Immature natural killer cell (primary cell): ENCODE results near the gene OR1N2. TPM values are rescaled to one million over a fixed set of nuclear protein-coding genes. Genes with fewer than 3 reads are reported as not detected.
"Not testable (repeated sequence)": the region's sequence is repeated elsewhere in the genome, so short reads cannot be mapped to it uniquely, and the experiment has no call there.

Source experiments
- DNase-seq, 3 donors: peaks; one replicate each; pipeline ENCODE4 v3.0.0; 2022; ENCODE audit warnings: mixed read lengths in 1 of 3
- H3K27ac Mint-ChIP-seq, 6 donors: one replicate each; pipeline ENCODE4 v1.8.0; 2020; ENCODE audit warnings: mixed read lengths in 6 of 6, mild to moderate bottlenecking in 5 of 6, inconsistent platforms in 4 of 6, moderate library complexity in 3 of 6
- H3K27me3 Mint-ChIP-seq, 3 donors: one replicate each; pipeline ENCODE4 v1.8.0; 2020 to 2021; ENCODE audit warnings: low read depth in 3 of 3, mild to moderate bottlenecking in 3 of 3, mixed read lengths in 3 of 3, moderate library complexity in 3 of 3, inconsistent platforms in 1 of 3
- H3K36me3 Mint-ChIP-seq, 3 donors: one replicate each; pipeline ENCODE4 v1.8.0; 2020; ENCODE audit warnings: mixed read lengths in 3 of 3, inconsistent platforms in 2 of 3, mild to moderate bottlenecking in 2 of 3
- H3K4me1 Mint-ChIP-seq, 2 donors: one replicate each; pipeline ENCODE4 v1.8.0; 2020; ENCODE audit warnings: inconsistent platforms in 2 of 2, mild to moderate bottlenecking in 2 of 2, mixed read lengths in 2 of 2, moderate library complexity in 1 of 2
- H3K4me3 Mint-ChIP-seq, 5 donors: one replicate each; pipeline ENCODE4 v1.8.0; 2020; ENCODE audit warnings: mild to moderate bottlenecking in 5 of 5, mixed read lengths in 5 of 5, inconsistent platforms in 3 of 5, moderate library complexity in 3 of 5
- H3K9me3 Mint-ChIP-seq, 6 donors: one replicate each; pipeline ENCODE4 v1.8.0; 2020; ENCODE audit warnings: mild to moderate bottlenecking in 6 of 6, mixed read lengths in 6 of 6, inconsistent platforms in 4 of 6, moderate library complexity in 3 of 6
- polyA plus RNA-seq, 3 donors: library from polyadenylated mRNA; unstranded; fragments of 300-500 nt; fragmentation: Illumina TruSeq; gene quantifications; one replicate each; pipeline ENCODE4 v1.2.3, GENCODE V29; 2021

Gene OR1N2
- polyA plus RNA-seq, 3 donors from 2014 or later = not detected

DNA sequence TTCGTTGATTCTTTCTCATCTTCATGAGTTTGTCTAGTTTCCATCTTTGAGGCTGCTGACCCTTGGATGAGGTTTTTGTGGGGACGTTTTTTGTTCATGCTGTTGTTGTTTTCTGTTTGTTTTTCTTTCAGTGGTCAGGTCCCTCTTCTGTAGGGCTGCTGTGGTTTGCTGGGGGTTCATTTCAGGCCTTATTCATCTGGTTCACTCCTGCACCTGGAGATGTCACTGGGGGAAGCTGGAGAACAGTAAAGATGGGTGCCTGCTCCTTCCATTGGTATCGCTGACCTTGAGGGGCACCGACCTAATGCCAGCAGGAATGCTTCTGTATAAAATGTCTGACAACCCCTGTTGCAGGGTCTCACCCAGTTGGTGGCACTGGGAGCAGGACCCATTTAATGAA lies 8.5 kb downstream of the OR1N2 start:
- H3K27me3 Mint-ChIP-seq = peaks cover 0 to 10% (median 6%) of the 10 kb centered on the region in 3 donors
- H3K4me3 Mint-ChIP-seq = no peak overlapping the region
- H3K36me3 Mint-ChIP-seq = peaks cover 0 to 4% (median 0%) of the 10 kb centered on the region in 3 donors
- H3K4me1 Mint-ChIP-seq = no peaks in the 10 kb centered on the region
- DNase-seq = no peak
- H3K9me3 Mint-ChIP-seq = peaks cover 0 to 6% (median 5%) of the 10 kb centered on the region in 6 donors
- no peak overlapping the region for H3K27ac Mint-ChIP-seq

DNA sequence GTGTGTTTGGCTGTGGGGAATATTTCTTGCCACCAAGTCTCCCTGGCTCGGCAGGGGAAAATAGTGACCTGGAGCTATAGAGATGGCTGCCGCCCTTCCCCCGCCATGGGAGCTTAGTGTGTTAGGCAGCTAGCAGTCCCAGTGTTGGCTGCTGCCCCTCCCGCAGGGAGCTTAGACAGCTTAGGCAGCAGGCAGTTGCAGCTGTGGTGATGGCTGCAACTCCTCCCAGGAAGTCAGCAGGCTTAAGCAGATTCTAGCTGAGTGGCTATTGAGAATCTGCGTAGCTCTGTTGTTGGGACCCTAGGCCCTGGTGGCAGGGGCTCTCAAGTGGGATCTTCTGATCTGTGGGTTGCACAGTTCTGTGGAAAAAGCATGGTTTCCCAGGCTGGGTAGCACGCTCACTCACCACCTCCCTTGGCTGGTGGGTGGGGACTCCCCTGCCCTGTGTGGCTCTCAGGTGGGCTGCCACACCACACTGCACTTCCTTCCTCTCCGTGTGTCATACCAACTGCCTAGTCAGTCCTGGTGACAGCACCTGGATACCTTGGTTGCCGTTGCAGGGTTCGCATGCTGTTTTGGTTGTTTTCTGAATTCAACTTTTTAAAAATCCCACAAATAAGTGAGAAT lies 9.3 kb downstream of the OR1N2 start:
- peaks cover 0 to 6% (median 5%) of the 10 kb centered on the region in 6 donors for H3K9me3 Mint-ChIP-seq
- H3K4me1 Mint-ChIP-seq = no peaks in the 10 kb centered on the region
- peaks cover 0 to 4% (median 0%) of the 10 kb centered on the region in 3 donors for H3K36me3 Mint-ChIP-seq
- no peak overlapping the region for H3K27ac Mint-ChIP-seq
- no peak for DNase-seq
- peaks cover 0 to 10% (median 6%) of the 10 kb centered on the region in 3 donors for H3K27me3 Mint-ChIP-seq
- H3K4me3 Mint-ChIP-seq = no peak overlapping the region

DNA sequence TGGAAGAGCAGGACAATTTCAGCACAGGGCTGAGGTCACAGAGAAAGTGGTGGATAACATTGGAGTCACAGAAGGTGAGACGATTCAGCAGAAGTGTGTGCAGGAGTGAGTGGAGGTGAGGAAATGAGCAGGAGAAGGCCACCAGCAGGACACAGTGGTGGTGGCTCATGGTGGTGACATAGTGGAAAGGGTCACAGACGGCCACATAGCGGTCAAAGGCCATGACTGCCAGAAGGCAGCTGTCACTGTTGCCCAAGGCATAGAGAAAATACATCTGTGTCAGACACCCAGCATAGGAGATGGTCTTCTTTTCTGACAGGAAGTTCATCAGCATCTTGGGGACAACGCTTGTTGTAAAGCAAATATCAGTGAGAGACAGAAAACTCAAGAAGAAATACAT lies 15.0 kb downstream of the OR1N2 start:
- H3K4me1 Mint-ChIP-seq = no peaks in the 10 kb centered on the region
- no peak overlapping the region for H3K27ac Mint-ChIP-seq
- H3K36me3 Mint-ChIP-seq = no peaks in the 10 kb centered on the region
- peaks cover 0 to 7% (median 3%) of the 10 kb centered on the region in 3 donors for H3K27me3 Mint-ChIP-seq
- H3K4me3 Mint-ChIP-seq = no peak overlapping the region
- DNase-seq = no peak
- peaks cover 0 to 6% (median 0%) of the 10 kb centered on the region in 6 donors for H3K9me3 Mint-ChIP-seq

DNA sequence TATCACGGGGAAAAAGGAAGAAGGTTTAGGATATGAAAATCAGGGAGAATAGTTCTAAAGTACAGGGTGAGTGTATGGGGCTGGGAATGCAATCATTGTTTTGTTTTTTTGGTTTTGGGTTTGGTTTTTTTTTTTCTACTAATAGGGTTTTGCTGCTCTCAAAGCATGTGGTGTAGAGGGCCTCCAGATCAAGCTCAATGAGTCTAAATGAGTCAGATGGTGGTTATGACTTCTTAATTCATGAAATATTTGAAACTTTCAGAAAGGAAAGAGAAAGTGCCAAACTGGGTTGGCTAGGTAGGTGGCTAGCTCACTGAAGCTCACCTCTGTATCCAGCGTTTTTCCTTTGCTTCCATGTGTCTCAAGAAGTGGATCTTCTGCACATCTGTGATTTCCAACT lies 19.5 kb downstream of the OR1N2 start:
- no peaks in the 10 kb centered on the region for H3K4me1 Mint-ChIP-seq
- peaks cover 0 to 2% (median 0%) of the 10 kb centered on the region in 6 donors for H3K9me3 Mint-ChIP-seq
- H3K27me3 Mint-ChIP-seq = no peaks in the 10 kb centered on the region
- H3K4me3 Mint-ChIP-seq = no peak overlapping the region
- DNase-seq = no peak
- H3K27ac Mint-ChIP-seq = no peak overlapping the region
- no peaks in the 10 kb centered on the region for H3K36me3 Mint-ChIP-seq

DNA sequence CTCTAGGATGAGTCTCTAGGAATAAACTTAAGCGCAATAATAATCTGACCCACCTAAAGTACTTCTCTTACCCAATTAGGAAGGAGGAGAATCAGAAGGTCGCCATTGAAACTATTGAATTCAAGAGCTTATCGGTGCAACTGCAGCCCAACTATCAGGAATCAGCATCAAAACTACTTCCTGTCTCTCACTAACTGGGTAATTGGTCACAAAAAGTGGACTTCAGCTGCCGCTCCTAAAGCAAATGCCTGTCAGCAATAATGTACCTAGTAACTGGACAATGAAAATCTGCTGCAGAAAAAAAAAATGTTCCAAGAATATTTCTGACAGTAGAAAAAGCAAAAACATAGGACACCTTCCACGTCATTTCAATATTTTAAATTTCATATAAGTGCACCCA lies 27.0 kb downstream of the OR1N2 start:
- H3K4me1 Mint-ChIP-seq = no peaks in the 10 kb centered on the region
- no peak for DNase-seq
- H3K27me3 Mint-ChIP-seq = peaks cover 0 to 6% (median 3%) of the 10 kb centered on the region in 3 donors
- H3K36me3 Mint-ChIP-seq = no peaks in the 10 kb centered on the region
- H3K9me3 Mint-ChIP-seq = no peaks in the 10 kb centered on the region
- H3K27ac Mint-ChIP-seq = no peak overlapping the region
- no peak overlapping the region for H3K4me3 Mint-ChIP-seq

DNA sequence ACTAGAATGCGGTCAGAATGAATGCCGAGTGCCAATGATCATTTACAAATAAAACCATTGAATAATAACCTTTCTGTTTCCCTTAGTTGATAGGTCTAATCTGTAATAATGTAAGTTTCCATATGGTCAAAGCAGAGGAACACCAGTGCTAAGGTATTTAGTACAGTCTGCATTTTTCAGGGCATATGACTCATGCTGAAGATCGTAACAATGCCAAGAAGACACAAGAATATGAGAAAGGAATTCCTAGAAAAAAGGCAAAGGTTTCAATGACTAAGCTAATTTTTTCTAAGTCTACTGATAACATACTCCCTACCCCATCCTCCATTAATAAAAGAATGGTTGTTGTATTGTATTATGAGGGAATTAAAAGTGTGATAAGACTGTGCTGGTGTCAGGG lies 27.4 kb downstream of the OR1N2 start:
- H3K4me3 Mint-ChIP-seq = no peak overlapping the region
- H3K36me3 Mint-ChIP-seq = no peaks in the 10 kb centered on the region
- H3K27me3 Mint-ChIP-seq = peaks cover 0 to 6% (median 4%) of the 10 kb centered on the region in 3 donors
- no peaks in the 10 kb centered on the region for H3K4me1 Mint-ChIP-seq
- no peak for DNase-seq
- H3K9me3 Mint-ChIP-seq = no peaks in the 10 kb centered on the region
- no peak overlapping the region for H3K27ac Mint-ChIP-seq

DNA sequence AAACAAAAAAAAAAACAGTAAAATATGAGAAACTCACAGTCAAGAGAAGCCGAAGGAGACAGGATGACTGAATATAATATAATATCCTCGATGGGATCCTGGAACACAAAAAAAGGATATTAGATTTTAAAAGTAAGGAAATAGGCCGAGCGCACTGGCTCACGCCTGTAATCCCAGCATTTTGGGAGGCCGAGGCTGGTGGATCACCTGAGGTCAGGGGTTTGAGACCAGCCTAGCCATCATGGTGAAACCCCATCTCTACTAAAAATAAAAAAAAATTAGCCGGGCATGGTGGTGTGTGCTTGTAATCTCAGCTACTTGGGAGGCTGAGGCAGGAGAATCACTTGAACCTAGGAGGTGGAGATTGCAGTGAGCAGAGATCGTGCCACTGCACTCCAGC lies 30.4 kb downstream of the OR1N2 start, which contains the start of gene OR1L8:
Gene OR1L8 (minus strand): TSS at position 101 of the 400 bp plus-strand sequence. CDS start 14,907 bp downstream, outside the sequence.
- H3K27ac Mint-ChIP-seq, H3K4me3 Mint-ChIP-seq, H3K4me1 Mint-ChIP-seq, H3K27me3 Mint-ChIP-seq, H3K9me3 Mint-ChIP-seq, DNase-seq, H3K36me3 Mint-ChIP-seq: not testable (repeated sequence)

Other genes starting within 250 kb of the OR1N2 start
- 1 to 10 TPM; 1.8 to 5.4 (median 2.0) TPM for gene PTGS1, start 182.1 kb upstream of the OR1N2 start, polyA plus RNA-seq
- not detected for gene OR1J1, start 75.2 kb upstream of the OR1N2 start, polyA plus RNA-seq
- gene OR1J2, start 42.3 kb upstream of the OR1N2 start, polyA plus RNA-seq = not detected
- not detected for gene OR1J4, start 34.0 kb upstream of the OR1N2 start, polyA plus RNA-seq
- gene OR1N1, start 25.8 kb upstream of the OR1N2 start, polyA plus RNA-seq = not detected
- under 1 TPM in 2 of 3 donors, not detected in 1; 0.11 to 0.64 TPM for gene OR1L8, start 30.3 kb downstream of the OR1N2 start, polyA plus RNA-seq
- gene OR1Q1, start 61.6 kb downstream of the OR1N2 start, polyA plus RNA-seq = not detected
- not detected for gene OR1B1, start 104.5 kb downstream of the OR1N2 start, polyA plus RNA-seq
- gene OR1L1, start 108.6 kb downstream of the OR1N2 start, polyA plus RNA-seq = not detected
- not detected for gene OR1L3, start 122.0 kb downstream of the OR1N2 start, polyA plus RNA-seq
- gene OR1L4, start 170.9 kb downstream of the OR1N2 start, polyA plus RNA-seq = not detected
- not detected for gene OR1L6, start 189.2 kb downstream of the OR1N2 start, polyA plus RNA-seq
- not detected for gene OR5C1, start 235.8 kb downstream of the OR1N2 start, polyA plus RNA-seq
- not detected for gene OR1K1, start 247.0 kb downstream of the OR1N2 start, polyA plus RNA-seq